Gastroesophageal sphincter (tissue), 4 donors: Measurements from ENCODE around the gene CLPTM1L. TPM values are rescaled to one million over a fixed set of nuclear protein-coding genes. Genes with fewer than 3 reads are reported as not detected.

ENCODE experiments used
- ATAC-seq: fragments of 150-250 bp; one replicate; pipeline ENCODE4 v1.9.1; 2016; ENCODE audit warnings: mild to moderate bottlenecking, moderate library complexity
- H3K27ac ChIP-seq, 4 donors: fragments of 200-600 bp; sonication (generic) in 3 of 4; 1 replicate in 3 of 4; 2 replicates in 1 of 4; pipeline ENCODE4 v1.5.1; 2016 to 2019
- H3K27me3 ChIP-seq: fragments of 200-600 bp; sonication (generic); one replicate; pipeline ENCODE4 v1.5.1; 2019
- H3K36me3 ChIP-seq, 2 donors: fragments of 200-600 bp; sonication (generic); one replicate each; pipeline ENCODE4 v1.5.1; 2019; ENCODE audit warnings: control low read depth in 1 of 2
- H3K4me1 ChIP-seq, 3 donors: fragments of 200-600 bp; sonication (generic); 1 replicate in 2 of 3; 2 replicates in 1 of 3; pipeline ENCODE4 v1.5.1; 2016 to 2019; ENCODE audit warnings: control low read depth in 2 of 3
- H3K4me3 ChIP-seq, 2 donors: fragments of 200-600 bp; sonication (generic); one replicate each; pipeline ENCODE4 v1.5.1; 2019; ENCODE audit warnings: mild to moderate bottlenecking in 1 of 2, moderate library complexity in 1 of 2
- H3K9me3 ChIP-seq, 3 donors: fragments of 200-600 bp; sonication (generic); one replicate each; pipeline ENCODE4 v1.5.1; 2017 to 2019; ENCODE audit warnings: control low read depth in 2 of 3
- CTCF ChIP-seq, 4 experiments: fragments of 200-600 bp in 2 of 4; fragments of 450-650 bp in 2 of 4; sonication (generic) in 1 of 4; IDR thresholded peaks; one replicate each; pipeline ENCODE4 v1.5.1; 2017 to 2019; ENCODE audit warnings: antibody characterized with exemption in 4 of 4, mild to moderate bottlenecking in 2 of 4, moderate library complexity in 2 of 4
- EP300 ChIP-seq: sonication (generic); formaldehyde crosslinking; IDR thresholded peaks from one replicate; pipeline ENCODE4 v1.6.1; 2017; ENCODE audit warnings: antibody characterized with exemption, mild to moderate bottlenecking
- POLR2A ChIP-seq, 2 donors: fragments of 450-650 bp; IDR thresholded peaks; one replicate each; pipeline ENCODE4 v1.6.1; 2017; ENCODE audit warnings: antibody characterized with exemption in 2 of 2, mild to moderate bottlenecking in 2 of 2, moderate library complexity in 1 of 2
- POLR2AphosphoS5 ChIP-seq: sonication (generic); formaldehyde crosslinking; IDR thresholded peaks from one replicate; pipeline ENCODE4 v1.6.1; 2017; ENCODE audit warnings: antibody characterized with exemption
- WGBS, 2 donors: methylation state at CpG; one replicate each; pipeline ENCODE4 v1.1.5; 2018; ENCODE audit warnings: low coverage in 1 of 2; 5-methylcytosine and 5-hydroxymethylcytosine counted together
- total RNA-seq, 4 donors: library from RNA; depleted of rRNA; stranded (reverse); fragments of >200 nt; gene quantifications; one replicate each; pipeline ENCODE4 v1.1.0, GENCODE V29; 2016

Gene CLPTM1L
- total RNA-seq, 4 donors from 2014 or later: 83.9 to 131 (median 92.2) TPM

DNA sequence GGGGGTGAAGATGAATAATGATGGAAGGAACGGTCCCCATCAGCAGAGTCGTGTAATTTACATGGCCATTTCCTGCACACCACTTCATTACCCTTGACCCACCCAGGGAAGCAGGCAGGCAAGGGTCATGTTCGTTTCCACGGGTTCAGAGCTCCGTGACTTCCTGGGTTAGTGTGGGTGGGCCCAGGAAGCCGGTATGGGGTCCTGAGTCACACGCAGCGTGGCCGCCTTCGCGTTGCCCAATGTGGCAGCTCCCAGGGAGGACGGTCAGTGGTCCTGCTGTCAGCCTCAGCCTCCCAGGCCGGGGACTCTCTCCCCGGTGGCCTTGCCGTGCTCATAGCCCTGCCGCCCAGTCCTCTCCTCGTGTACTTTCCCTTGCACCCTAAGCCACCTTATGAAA lies 44.9 kb downstream of the CLPTM1L start:
- Histone ChIP-seq H3K4me1 (peaks cover 0 to 4% (median 0%) of the 10 kb centered on the region in 3 donors), H3K4me3 (no peak overlapping the region)
- no peak for TF ChIP-seq EP300
- TF ChIP-seq POLR2AphosphoS5: no peak
- TF ChIP-seq POLR2A (IDR thresholded peaks at IDR 0.05): no peak
- no peak for TF ChIP-seq CTCF (IDR thresholded peaks at IDR 0.05)

GRCh38 chr5:1299511-1299850 lies 45.4 kb downstream of the CLPTM1L start:
- Histone ChIP-seq H3K4me3 (no peak overlapping the region), H3K4me1 (peaks cover 0 to 8% (median 0%) of the 10 kb centered on the region in 3 donors), H3K27ac (no peak overlapping the region), H3K9me3 (peaks cover 0 to 3% (median 0%) of the 10 kb centered on the region in 3 donors), H3K36me3 (no peaks in the 10 kb centered on the region), H3K27me3 (peaks cover 53% of the 10 kb centered on the region)
- ATAC-seq: no peak
- no peak for TF ChIP-seq POLR2A (IDR thresholded peaks at IDR 0.05)
- no peak for TF ChIP-seq POLR2AphosphoS5
- TF ChIP-seq EP300: no peak
- TF ChIP-seq CTCF (IDR thresholded peaks at IDR 0.05): no peak
- WGBS, 2 donors: 74% methylated on average over 3 of the region's 9 CpGs; no CpG with 5 or more reads in 1 of the 2 donors

More for the DNA sequence above, 44.9 kb downstream of the CLPTM1L start:
- H3K36me3 ChIP-seq: no peaks in the 10 kb centered on the region
- peaks cover 49% of the 10 kb centered on the region for H3K27me3 ChIP-seq
- ATAC-seq: no peak
- H3K27ac ChIP-seq: no peak overlapping the region
- 67 to 85% methylated on average over 6 to 7 of the region's 17 CpGs for WGBS, 2 donors
- peaks cover 0 to 3% (median 0%) of the 10 kb centered on the region in 3 donors for H3K9me3 ChIP-seq

DNA sequence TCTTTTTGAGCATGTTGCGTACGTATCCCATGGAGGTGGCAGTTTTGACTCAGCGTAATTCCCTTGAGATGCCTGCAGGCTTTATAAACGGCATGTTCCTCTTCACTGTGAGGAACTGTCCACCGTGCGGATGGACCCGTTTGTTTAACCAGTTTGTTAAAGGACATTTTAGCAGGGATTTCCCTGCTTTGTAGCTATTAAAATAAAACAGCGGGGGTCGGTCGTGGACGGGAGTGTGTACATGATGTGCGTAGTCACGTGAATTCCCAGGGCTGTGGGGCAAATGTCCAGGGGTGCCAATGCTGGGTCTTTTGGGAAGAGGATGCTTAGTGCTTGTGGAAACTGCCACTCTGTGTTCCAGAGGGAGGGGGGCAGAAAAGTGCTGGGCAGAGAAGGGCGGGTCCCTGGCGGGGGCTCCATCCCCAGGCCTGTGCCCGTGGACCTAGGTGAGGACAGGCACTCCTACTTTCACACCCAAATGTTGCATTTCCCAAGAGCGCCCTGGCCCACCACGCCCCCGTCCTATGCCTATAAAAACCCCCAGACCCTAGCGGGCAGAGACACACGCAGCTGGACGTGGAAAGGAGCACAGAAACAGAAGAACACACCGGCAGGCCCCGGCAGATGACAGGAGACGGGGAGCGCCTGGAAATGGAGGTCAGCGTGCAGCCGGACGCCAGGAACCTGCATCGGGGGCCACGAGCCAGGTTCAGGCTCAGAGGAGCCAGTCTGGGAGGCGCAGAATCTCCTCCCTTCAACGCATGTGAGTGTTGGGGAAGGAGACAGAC lies 46.0 kb downstream of the CLPTM1L start:
- TF ChIP-seq EP300 (no peak), POLR2AphosphoS5 (no peak), POLR2A (IDR thresholded peaks at IDR 0.05) (no peak), CTCF (IDR thresholded peaks at IDR 0.05) (no peak)
- H3K4me3 ChIP-seq: no peak overlapping the region
- H3K9me3 ChIP-seq: peaks cover 0 to 3% (median 0%) of the 10 kb centered on the region in 3 donors
- 60 to 62% methylated on average over 7 to 12 of the region's 33 CpGs for whole genome bisulfite sequencing, 2 donors
- H3K36me3 ChIP-seq: no peaks in the 10 kb centered on the region
- peaks cover 56% of the 10 kb centered on the region for H3K27me3 ChIP-seq
- H3K27ac ChIP-seq: no peak overlapping the region
- peaks cover 0 to 13% (median 0%) of the 10 kb centered on the region in 3 donors for H3K4me1 ChIP-seq
- no peak for ATAC-seq

- Histone ChIP-seq H3K9me3 (no peaks in the 10 kb centered on the region), H3K4me1 (peaks cover 0 to 13% (median 0%) of the 10 kb centered on the region in 3 donors), H3K4me3 (no peak overlapping the region), H3K27me3 (peaks cover 64% of the 10 kb centered on the region), H3K27ac (no peak overlapping the region), H3K36me3 (no peaks in the 10 kb centered on the region)
- no peak for ATAC-seq
- TF ChIP-seq POLR2A (IDR thresholded peaks at IDR 0.05) (no peak), CTCF (IDR thresholded peaks at IDR 0.05) (no peak), EP300 (no peak), POLR2AphosphoS5 (no peak)
- WGBS, 2 donors: 75 to 84% methylated on average over 7 to 8 of the region's 19 CpGs
Observed at GRCh38 chr5:1298067-1298551, 46.8 kb downstream of the CLPTM1L start.

DNA sequence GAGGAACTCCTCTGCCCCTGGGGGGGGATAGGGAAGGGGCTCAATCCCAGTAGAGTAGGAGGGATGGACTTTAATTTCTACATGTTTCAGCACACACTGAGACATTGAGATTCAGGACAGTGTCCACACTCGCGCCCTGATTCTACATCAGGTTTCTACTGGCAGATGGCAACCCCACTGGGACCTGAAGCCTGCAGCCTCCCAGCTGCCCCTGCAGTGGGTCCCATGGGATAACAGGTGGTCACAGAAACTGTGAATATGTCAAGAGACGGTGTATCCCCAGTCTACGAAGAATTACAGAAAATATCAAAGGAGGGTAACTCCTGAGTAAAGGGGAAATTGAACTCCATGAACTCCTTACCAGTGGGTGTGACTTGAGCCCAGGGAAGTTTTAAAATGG lies 47.7 kb downstream of the CLPTM1L start:
- Histone ChIP-seq H3K27ac (no peak overlapping the region), H3K27me3 (peaks cover 73% of the 10 kb centered on the region), H3K36me3 (no peaks in the 10 kb centered on the region), H3K9me3 (no peaks in the 10 kb centered on the region), H3K4me1 (peaks cover 0 to 13% (median 0%) of the 10 kb centered on the region in 3 donors), H3K4me3 (no peak overlapping the region)
- TF ChIP-seq POLR2AphosphoS5 (no peak), EP300 (no peak), CTCF (IDR thresholded peaks at IDR 0.05) (no peak), POLR2A (IDR thresholded peaks at IDR 0.05) (no peak)
- no peak for ATAC-seq
- WGBS, 2 donors: 90 to 94% methylated on average over 2 of the region's 4 CpGs
